ENCODE measurements around the gene LRRC9. TPM values are rescaled to one million over a fixed set of nuclear protein-coding genes. Genes with fewer than 3 reads are reported as not detected.
"Not testable (repeated sequence)": the region's sequence is repeated elsewhere in the genome, so short reads cannot be mapped to it uniquely, and the experiment has no call there.

LRRC9 gene
- total and polyA plus RNA-seq, 2 donors: under 0.01 TPM; not detected in 1

DNA sequence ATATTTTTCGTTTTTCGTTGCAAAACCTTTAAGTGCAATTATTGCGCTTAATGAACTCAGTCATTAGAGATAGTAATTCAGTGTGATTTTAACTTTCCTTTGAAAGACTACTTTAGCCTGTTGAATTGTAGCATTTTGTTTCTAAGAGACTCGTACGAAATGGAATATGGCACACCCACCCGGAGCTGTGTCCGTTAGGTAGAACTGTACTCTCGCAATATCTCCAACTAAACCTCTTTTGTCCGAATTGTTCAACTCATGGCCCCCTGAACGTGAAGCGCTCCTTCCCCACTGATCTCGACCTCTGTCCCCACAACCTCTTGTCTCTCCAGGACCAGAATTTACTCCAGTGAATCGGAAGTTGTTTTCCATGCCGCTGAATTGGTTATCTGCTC, 172.6 kb downstream of the LRRC9 start:
- H3K36me3 ChIP-seq (ENCODE audit: control insufficient read depth in 2 of 2, insufficient read depth in 2 of 2, low read length in 1 of 2): no peaks in the 10 kb centered on the region

DNA sequence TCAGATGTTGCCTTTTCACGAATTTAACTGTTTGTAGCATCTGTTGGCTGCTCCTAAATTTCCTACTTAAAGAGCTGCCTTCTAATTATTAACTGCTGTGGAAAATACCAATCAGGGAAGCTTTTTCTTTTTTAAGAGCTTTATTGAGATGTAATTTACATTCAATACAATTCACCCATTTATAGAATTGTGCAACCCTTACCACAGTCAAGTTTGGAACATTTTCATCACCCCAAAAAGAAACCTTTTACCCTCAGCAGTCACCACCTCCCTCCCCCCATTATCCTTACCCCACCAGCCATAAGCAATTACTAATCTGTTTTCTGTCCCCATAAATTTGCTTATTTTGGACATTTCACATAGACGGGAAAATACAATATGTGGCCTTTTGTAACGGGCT, 173.1 kb downstream of the LRRC9 start:
- Histone ChIP-seq H3K4me1 (ENCODE audit: control insufficient read depth in 2 of 2, insufficient read depth in 2 of 2, low read length in 2 of 2) (peaks cover 10 to 15% of the 10 kb centered on the region in 2 donors), H3K9me3 (ENCODE audit: control insufficient read depth in 2 of 2, insufficient read depth in 1 of 2, low read length in 1 of 2) (no peaks in the 10 kb centered on the region), H3K4me3 (ENCODE audit: low read length in 2 of 2) (peak overlapping the region; percentile 73 to 86), H3K36me3 (ENCODE audit: control insufficient read depth in 2 of 2, insufficient read depth in 2 of 2, low read length in 1 of 2) (peaks cover 0 to 3% of the 10 kb centered on the region in 2 donors), H3K27ac (ENCODE audit: low read depth in 1 of 2, low read length in 1 of 2) (peak overlapping the region in 1 of 2 donors; percentile 93), H3K27me3 (ENCODE audit: control insufficient read depth in 2 of 2, insufficient read depth in 1 of 2, low read length in 1 of 2) (no peaks in the 10 kb centered on the region)
- WGBS: 18% methylated on average over 3 of the region's 3 CpGs
- DNase-seq (ENCODE audit: low read depth in 6 of 9, low spot score in 9 of 9): no peak

More for the DNA sequence above, 172.6 kb downstream of the LRRC9 start:
- H3K27me3 ChIP-seq (ENCODE audit: control insufficient read depth in 2 of 2, insufficient read depth in 1 of 2, low read length in 1 of 2): no peaks in the 10 kb centered on the region
- no peaks in the 10 kb centered on the region for H3K9me3 ChIP-seq (ENCODE audit: control insufficient read depth in 2 of 2, insufficient read depth in 1 of 2, low read length in 1 of 2)
- DNase-seq (ENCODE audit: low read depth in 6 of 9, low spot score in 9 of 9): peak in 2 of 9 donors; percentile 26 to 49
- H3K4me3 ChIP-seq (ENCODE audit: low read length in 2 of 2): peak overlapping the region; percentile 73 to 86
- H3K27ac ChIP-seq (ENCODE audit: low read depth in 1 of 2, low read length in 1 of 2): peak overlapping the region; percentile 93 to 99
- H3K4me1 ChIP-seq (ENCODE audit: control insufficient read depth in 2 of 2, insufficient read depth in 2 of 2, low read length in 2 of 2): peaks cover 10 to 15% of the 10 kb centered on the region in 2 donors
- WGBS: under 1% methylated on average over 14 of the region's 14 CpGs

DNA sequence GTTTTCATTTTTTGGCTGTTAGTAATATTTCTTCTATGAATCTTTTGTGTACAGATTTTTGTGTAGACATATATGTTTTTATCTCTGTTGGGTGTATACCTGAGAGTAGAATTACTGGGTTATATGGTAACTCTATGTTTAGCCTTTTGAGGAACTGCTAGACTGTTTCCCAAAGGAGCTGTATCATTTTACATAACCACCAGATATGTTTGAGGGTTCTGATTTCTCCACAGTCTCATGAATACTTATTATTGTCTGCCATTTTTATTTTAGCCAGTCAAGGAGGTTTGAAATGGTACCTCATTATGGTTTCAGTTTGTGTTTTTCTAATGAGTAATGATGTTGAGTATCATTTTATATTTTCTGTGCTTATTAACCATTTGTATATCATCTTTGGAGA, 173.7 kb downstream of the LRRC9 start:
- Histone ChIP-seq H3K27me3 (ENCODE audit: control insufficient read depth in 2 of 2, insufficient read depth in 1 of 2, low read length in 1 of 2) (no peaks in the 10 kb centered on the region), H3K36me3 (ENCODE audit: control insufficient read depth in 2 of 2, insufficient read depth in 2 of 2, low read length in 1 of 2) (peaks cover 0 to 3% of the 10 kb centered on the region in 2 donors), H3K4me3 (ENCODE audit: low read length in 2 of 2) (peak overlapping the region in 1 of 2 donors; percentile 86), H3K4me1 (ENCODE audit: control insufficient read depth in 2 of 2, insufficient read depth in 2 of 2, low read length in 2 of 2) (peaks cover 10 to 15% of the 10 kb centered on the region in 2 donors), H3K9me3 (ENCODE audit: control insufficient read depth in 2 of 2, insufficient read depth in 1 of 2, low read length in 1 of 2) (no peaks in the 10 kb centered on the region), H3K27ac (ENCODE audit: low read depth in 1 of 2, low read length in 1 of 2) (no peak overlapping the region)
- DNase-seq (ENCODE audit: low read depth in 6 of 9, low spot score in 9 of 9): no peak

DNA sequence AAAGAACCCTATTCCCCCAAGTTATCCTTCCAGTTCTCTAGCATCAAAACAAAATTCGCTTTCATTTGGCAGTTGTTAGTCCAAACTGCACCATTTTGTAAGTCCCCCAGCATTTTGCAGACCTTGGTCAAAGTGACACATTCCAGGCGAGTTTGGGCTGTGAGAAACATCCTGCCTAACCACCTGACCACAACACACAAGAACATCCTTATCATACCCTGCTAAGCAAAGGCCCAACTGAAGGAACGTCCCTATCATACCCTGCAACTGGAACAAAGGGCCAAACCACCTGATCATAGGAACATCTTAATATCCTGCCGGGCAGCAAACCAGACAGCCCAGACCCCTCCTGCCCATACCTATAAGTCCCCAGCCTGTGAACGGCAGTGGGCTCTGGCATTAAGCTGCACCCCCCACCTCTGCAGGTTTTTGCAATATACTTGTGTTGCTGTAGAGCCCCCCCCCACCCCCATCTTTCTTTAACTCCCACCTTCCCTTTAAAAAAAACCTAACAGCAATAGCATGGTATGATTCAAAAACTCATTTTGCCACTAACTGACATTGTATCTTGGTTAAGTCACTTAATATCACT, 174.5 kb downstream of the LRRC9 start:
- 26% methylated on average over 5 of the region's 5 CpGs for WGBS
- Histone ChIP-seq H3K27me3 (ENCODE audit: control insufficient read depth in 2 of 2, insufficient read depth in 1 of 2, low read length in 1 of 2) (no peaks in the 10 kb centered on the region), H3K4me3 (ENCODE audit: low read length in 2 of 2) (peak overlapping the region; percentile 5 to 8), H3K9me3 (ENCODE audit: control insufficient read depth in 2 of 2, insufficient read depth in 1 of 2, low read length in 1 of 2) (no peaks in the 10 kb centered on the region), H3K27ac (ENCODE audit: low read depth in 1 of 2, low read length in 1 of 2) (peak overlapping the region; percentile 25 to 39), H3K36me3 (ENCODE audit: control insufficient read depth in 2 of 2, insufficient read depth in 2 of 2, low read length in 1 of 2) (peaks cover 0 to 3% of the 10 kb centered on the region in 2 donors), H3K4me1 (ENCODE audit: control insufficient read depth in 2 of 2, insufficient read depth in 2 of 2, low read length in 2 of 2) (peaks cover 10 to 15% of the 10 kb centered on the region in 2 donors)
- DNase-seq (ENCODE audit: low read depth in 6 of 9, low spot score in 9 of 9): peak in 1 of 9 donors; percentile 45

DNA sequence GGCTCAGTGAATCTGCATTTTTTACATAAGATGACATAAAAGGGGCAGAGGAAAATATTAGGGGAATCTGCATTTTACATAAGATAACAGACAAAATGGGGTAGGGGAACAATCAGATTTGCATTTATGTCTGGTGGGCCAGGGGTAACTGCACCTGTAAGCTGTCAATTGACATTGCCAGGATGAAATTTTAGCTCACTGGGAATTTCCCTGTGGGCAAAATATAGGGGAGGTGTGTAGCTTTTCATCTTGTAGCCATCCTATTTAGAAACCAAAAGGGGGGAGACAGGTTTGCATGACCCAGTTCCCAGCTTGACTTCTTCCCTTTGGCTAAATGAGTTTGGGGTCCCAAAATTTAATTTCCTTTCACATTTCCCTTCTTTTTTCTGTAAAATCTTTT, 175.3 kb downstream of the LRRC9 start:
- H3K36me3 ChIP-seq (ENCODE audit: control insufficient read depth in 2 of 2, insufficient read depth in 2 of 2, low read length in 1 of 2): peaks cover 0 to 3% of the 10 kb centered on the region in 2 donors
- no peaks in the 10 kb centered on the region for H3K9me3 ChIP-seq (ENCODE audit: control insufficient read depth in 2 of 2, insufficient read depth in 1 of 2, low read length in 1 of 2)
- no peaks in the 10 kb centered on the region for H3K27me3 ChIP-seq (ENCODE audit: control insufficient read depth in 2 of 2, insufficient read depth in 1 of 2, low read length in 1 of 2)
- H3K4me1 ChIP-seq (ENCODE audit: control insufficient read depth in 2 of 2, insufficient read depth in 2 of 2, low read length in 2 of 2): peaks cover 15% of the 10 kb centered on the region in 2 donors
- no peak overlapping the region for H3K4me3 ChIP-seq (ENCODE audit: low read length in 2 of 2)
- DNase-seq (ENCODE audit: low read depth in 6 of 9, low spot score in 9 of 9): no peak
- no peak overlapping the region for H3K27ac ChIP-seq (ENCODE audit: low read depth in 1 of 2, low read length in 1 of 2)

DNA sequence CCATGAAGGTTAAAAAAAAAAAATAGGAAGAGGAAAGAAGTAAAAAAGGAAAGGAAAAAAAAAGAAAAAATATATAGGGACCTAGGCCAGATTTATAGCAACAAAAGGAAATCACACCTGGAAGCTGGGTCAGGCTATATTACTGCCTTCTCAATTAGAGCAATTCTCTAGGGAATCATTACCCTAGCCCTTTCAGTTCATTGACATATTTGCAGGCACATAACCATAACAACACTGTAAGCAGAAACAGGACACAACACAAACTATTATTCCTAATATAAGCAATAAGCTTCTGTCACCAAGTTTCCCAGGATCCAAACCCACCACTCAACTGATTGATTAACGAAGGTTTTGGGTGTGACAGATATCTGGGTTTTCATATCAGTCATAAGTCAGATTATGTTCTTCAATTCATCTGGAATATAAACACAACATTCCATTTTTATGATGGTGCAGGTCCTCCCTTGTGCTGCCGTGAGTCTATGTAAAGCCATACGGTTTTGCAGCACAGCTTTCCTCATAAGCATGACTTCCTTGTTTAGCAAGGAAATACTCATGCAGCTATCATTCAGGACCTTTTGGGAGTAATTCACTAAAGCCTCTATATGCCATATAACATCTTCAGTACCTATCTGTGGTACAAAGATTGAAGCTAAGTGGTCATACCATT, 176.0 kb downstream of the LRRC9 start:
- 77% methylated on average over 3 of the region's 3 CpGs for WGBS

DNA sequence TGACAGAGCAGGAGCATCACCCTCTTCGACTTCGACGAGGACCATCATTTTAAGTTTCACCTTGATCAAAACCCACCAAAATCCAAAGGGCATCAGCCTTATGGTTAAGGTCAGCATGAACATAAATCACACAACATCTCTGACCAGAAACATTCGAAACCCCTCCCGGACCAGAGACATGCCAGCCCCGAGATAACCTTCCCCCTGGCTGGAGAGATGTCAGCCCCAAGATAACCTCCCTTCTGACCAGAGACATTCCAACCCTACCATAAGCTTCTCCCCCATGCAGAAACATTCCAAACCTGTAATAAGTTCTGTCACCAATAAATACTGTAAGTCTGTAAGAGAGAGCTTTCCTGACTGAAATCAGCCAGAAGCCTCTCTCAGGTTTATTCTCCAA, 178.0 kb downstream of the LRRC9 start:
- H3K27ac ChIP-seq (ENCODE audit: low read depth in 1 of 2, low read length in 1 of 2): no peak overlapping the region
- over 99% methylated on average over 6 of the region's 6 CpGs for WGBS
- H3K27me3 ChIP-seq (ENCODE audit: control insufficient read depth in 2 of 2, insufficient read depth in 1 of 2, low read length in 1 of 2): no peaks in the 10 kb centered on the region
- peaks cover 0 to 3% of the 10 kb centered on the region in 2 donors for H3K36me3 ChIP-seq (ENCODE audit: control insufficient read depth in 2 of 2, insufficient read depth in 2 of 2, low read length in 1 of 2)
- no peaks in the 10 kb centered on the region for H3K9me3 ChIP-seq (ENCODE audit: control insufficient read depth in 2 of 2, insufficient read depth in 1 of 2, low read length in 1 of 2)
- H3K4me3 ChIP-seq (ENCODE audit: low read length in 2 of 2): no peak overlapping the region
- no peak for DNase-seq (ENCODE audit: low read depth in 6 of 9, low spot score in 9 of 9)
- peaks cover 20% of the 10 kb centered on the region in 2 donors for H3K4me1 ChIP-seq (ENCODE audit: control insufficient read depth in 2 of 2, insufficient read depth in 2 of 2, low read length in 2 of 2)

More for the DNA sequence above, 176.0 kb downstream of the LRRC9 start:
- no peak for DNase-seq (ENCODE audit: low read depth in 6 of 9, low spot score in 9 of 9)
- Histone ChIP-seq H3K9me3 (ENCODE audit: control insufficient read depth in 2 of 2, insufficient read depth in 1 of 2, low read length in 1 of 2) (no peaks in the 10 kb centered on the region), H3K4me1 (ENCODE audit: control insufficient read depth in 2 of 2, insufficient read depth in 2 of 2, low read length in 2 of 2) (peaks cover 16 to 19% of the 10 kb centered on the region in 2 donors), H3K4me3 (ENCODE audit: low read length in 2 of 2) (no peak overlapping the region), H3K27ac (ENCODE audit: low read depth in 1 of 2, low read length in 1 of 2) (no peak overlapping the region), H3K27me3 (ENCODE audit: control insufficient read depth in 2 of 2, insufficient read depth in 1 of 2, low read length in 1 of 2) (no peaks in the 10 kb centered on the region), H3K36me3 (ENCODE audit: control insufficient read depth in 2 of 2, insufficient read depth in 2 of 2, low read length in 1 of 2) (peaks cover 0 to 3% of the 10 kb centered on the region in 2 donors)

DNA sequence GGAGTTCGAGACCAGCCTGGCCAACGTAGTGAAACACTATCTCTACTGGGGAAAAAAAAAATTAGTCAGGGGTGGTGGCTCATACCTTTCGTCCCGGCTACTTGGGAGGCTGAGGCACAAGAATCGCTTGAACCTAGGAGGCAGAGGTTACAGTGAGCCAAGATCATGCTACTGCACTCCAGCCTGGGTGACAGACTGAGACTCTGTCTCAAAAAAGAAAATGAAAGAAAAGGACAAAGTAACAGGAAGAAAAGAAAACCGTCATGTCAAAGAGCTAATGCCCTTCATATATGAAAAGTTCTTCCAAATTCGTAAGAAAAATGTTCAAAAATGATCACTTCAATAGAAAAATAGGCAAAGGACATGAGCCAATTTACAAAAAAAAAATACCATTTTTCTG, 179.9 kb downstream of the LRRC9 start:
- 91% methylated on average over 7 of the region's 7 CpGs for WGBS
- DNase-seq (ENCODE audit: low read depth in 6 of 9, low spot score in 9 of 9); H3K9me3 ChIP-seq (ENCODE audit: control insufficient read depth in 2 of 2, insufficient read depth in 1 of 2, low read length in 1 of 2); H3K36me3 ChIP-seq (ENCODE audit: control insufficient read depth in 2 of 2, insufficient read depth in 2 of 2, low read length in 1 of 2); H3K4me3 ChIP-seq (ENCODE audit: low read length in 2 of 2); H3K27me3 ChIP-seq (ENCODE audit: control insufficient read depth in 2 of 2, insufficient read depth in 1 of 2, low read length in 1 of 2); H3K27ac ChIP-seq (ENCODE audit: low read depth in 1 of 2, low read length in 1 of 2): not testable (repeated sequence)
- peaks cover 11 to 13% of the 10 kb centered on the region in 2 donors for H3K4me1 ChIP-seq (ENCODE audit: control insufficient read depth in 2 of 2, insufficient read depth in 2 of 2, low read length in 2 of 2)

DNA sequence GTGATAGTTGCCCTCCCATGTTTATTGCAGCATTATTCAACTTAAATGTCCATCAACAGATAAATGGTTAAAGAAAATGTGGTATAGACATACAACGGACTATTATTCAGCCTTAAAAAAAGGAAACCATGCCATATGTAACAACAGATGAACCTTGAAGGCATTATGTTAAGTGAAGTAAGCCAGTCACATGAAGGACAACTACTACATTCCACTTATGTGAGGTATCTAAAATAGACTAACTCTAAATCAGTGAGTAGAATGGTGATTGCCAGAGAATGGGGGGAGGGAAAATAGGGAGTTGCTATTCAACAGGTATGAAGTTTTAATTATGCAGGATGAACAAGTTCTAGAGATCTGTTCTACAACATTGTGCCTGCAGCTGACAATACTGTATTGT, 181.8 kb downstream of the LRRC9 start:
- H3K36me3 ChIP-seq (ENCODE audit: control insufficient read depth in 2 of 2, insufficient read depth in 2 of 2, low read length in 1 of 2): peaks cover 0 to 3% of the 10 kb centered on the region in 2 donors
- H3K4me3 ChIP-seq (ENCODE audit: low read length in 2 of 2): no peak overlapping the region
- WGBS: 98% methylated on average over 1 of the region's 1 CpG
- no peak overlapping the region for H3K27ac ChIP-seq (ENCODE audit: low read depth in 1 of 2, low read length in 1 of 2)
- H3K27me3 ChIP-seq (ENCODE audit: control insufficient read depth in 2 of 2, insufficient read depth in 1 of 2, low read length in 1 of 2): no peaks in the 10 kb centered on the region
- H3K9me3 ChIP-seq (ENCODE audit: control insufficient read depth in 2 of 2, insufficient read depth in 1 of 2, low read length in 1 of 2): no peaks in the 10 kb centered on the region
- peaks cover 4 to 13% of the 10 kb centered on the region in 2 donors for H3K4me1 ChIP-seq (ENCODE audit: control insufficient read depth in 2 of 2, insufficient read depth in 2 of 2, low read length in 2 of 2)
- no peak for DNase-seq (ENCODE audit: low read depth in 6 of 9, low spot score in 9 of 9)

Data from thymus (tissue), 11 donors.